Measurements from ENCODE around the gene AMOTL1. TPM values are rescaled to one million over a fixed set of nuclear protein-coding genes. Genes with fewer than 3 reads are reported as not detected.
A peak's percentile ranks its signal among the peaks of the same experiment; 100 is the strongest.

AMOTL1 gene
- total RNA-seq, 1 experiment from 2014 or later = 76.6 TPM

DNA sequence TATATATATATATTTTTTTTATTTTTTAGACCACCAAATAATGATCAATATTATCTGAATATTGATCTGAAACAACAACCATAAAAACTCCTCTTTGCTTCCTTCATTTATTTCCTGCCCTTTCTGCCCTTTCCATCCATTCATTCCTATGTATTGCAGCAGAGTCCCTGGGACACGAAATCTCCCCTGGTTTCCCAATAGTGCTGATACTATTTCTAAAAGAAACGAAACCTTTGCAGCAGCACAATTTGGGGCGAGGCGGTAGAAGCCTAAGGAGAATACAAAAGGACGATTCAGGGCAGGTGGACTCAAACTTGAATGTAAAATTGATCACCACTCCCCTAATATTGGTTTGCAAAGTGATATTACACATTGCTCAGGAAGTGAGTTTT lies 16.9 kb upstream of the AMOTL1 start:
- Mint-ChIP-seq H3K4me1 (ENCODE audit: insufficient read depth, unreplicated experiment) (peaks cover 58% of the 10 kb centered on the region), H3K9me3 (ENCODE audit: unreplicated experiment) (no peaks in the 10 kb centered on the region), H3K27ac (ENCODE audit: low read depth, unreplicated experiment) (peak overlapping the region; percentile 95), H3K36me3 (ENCODE audit: insufficient read depth, unreplicated experiment) (peaks cover 17% of the 10 kb centered on the region), H3K4me3 (ENCODE audit: unreplicated experiment) (peak overlapping the region; percentile 17), H3K27me3 (ENCODE audit: insufficient read depth, unreplicated experiment) (no peaks in the 10 kb centered on the region)
- intact Hi-C loops (cut with micrococcal nuclease) = no loop called here
- ChIA-PET POLR2A (no interaction called here), CTCF (no interaction called here)
- BruUV-seq (replicated peaks) = no TSS peak
- peak; percentile 72 for DNase-seq (ENCODE audit: unreplicated experiment)
- TF ChIP-seq, protein P1, sequence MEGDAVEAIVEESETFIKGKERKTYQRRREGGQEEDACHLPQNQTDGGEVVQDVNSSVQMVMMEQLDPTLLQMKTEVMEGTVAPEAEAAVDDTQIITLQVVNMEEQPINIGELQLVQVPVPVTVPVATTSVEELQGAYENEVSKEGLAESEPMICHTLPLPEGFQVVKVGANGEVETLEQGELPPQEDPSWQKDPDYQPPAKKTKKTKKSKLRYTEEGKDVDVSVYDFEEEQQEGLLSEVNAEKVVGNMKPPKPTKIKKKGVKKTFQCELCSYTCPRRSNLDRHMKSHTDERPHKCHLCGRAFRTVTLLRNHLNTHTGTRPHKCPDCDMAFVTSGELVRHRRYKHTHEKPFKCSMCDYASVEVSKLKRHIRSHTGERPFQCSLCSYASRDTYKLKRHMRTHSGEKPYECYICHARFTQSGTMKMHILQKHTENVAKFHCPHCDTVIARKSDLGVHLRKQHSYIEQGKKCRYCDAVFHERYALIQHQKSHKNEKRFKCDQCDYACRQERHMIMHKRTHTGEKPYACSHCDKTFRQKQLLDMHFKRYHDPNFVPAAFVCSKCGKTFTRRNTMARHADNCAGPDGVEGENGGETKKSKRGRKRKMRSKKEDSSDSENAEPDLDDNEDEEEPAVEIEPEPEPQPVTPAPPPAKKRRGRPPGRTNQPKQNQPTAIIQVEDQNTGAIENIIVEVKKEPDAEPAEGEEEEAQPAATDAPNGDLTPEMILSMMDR (IDR thresholded peaks at IDR 0.05; ENCODE audit: unreplicated experiment) = no peak

DNA sequence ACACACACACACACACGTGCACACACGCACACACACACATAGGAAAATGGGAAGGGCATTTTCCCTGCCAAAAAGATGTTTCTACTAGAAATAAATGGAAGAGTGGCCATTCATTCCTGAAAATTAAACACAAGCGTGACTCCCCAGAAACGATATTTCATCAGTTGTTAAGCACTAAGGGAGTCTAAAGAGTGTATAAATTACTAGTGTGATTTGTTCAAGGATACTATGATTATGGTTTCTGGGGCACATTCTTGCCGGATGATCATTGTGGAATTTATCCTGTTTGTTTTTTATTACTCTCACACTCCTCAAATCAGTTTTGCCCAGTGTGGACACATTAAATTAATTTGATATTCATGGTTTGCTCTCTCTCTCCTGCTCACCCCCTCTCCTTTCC lies 16.4 kb upstream of the AMOTL1 start:
- ChIA-PET POLR2A (no interaction called here), CTCF (no interaction called here)
- DNase-seq (ENCODE audit: unreplicated experiment) = no peak
- TF ChIP-seq, protein P1 (IDR thresholded peaks at IDR 0.05; ENCODE audit: unreplicated experiment) = no peak
- Mint-ChIP-seq H3K27ac (ENCODE audit: low read depth, unreplicated experiment) (peak overlapping the region; percentile 95), H3K9me3 (ENCODE audit: unreplicated experiment) (no peaks in the 10 kb centered on the region), H3K4me1 (ENCODE audit: insufficient read depth, unreplicated experiment) (peaks cover 52% of the 10 kb centered on the region), H3K27me3 (ENCODE audit: insufficient read depth, unreplicated experiment) (no peaks in the 10 kb centered on the region), H3K4me3 (ENCODE audit: unreplicated experiment) (peak overlapping the region; percentile 11), H3K36me3 (ENCODE audit: insufficient read depth, unreplicated experiment) (peaks cover 18% of the 10 kb centered on the region)
- intact Hi-C loops (cut with micrococcal nuclease) = no loop called here
- no TSS peak for BruUV-seq (replicated peaks)

DNA sequence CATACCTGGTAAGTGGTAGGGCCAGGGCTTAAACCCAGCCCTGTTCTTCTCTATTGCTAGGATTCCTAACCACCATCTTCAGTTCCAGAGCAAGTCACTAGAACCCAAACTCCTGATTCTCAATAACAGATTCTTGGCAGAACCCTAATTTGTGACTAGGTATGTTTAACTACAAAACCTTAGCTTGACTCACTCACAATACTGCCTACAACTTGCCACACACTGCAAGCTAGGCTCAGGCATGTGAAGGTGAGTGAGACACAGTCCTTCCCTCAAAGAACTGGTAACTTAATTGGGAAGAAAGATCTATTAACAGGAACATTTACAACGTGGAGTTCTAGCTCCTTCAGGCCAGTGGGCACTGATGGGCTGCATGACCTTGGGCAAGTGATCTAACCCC lies 14.5 kb upstream of the AMOTL1 start:
- no TSS peak for BruUV-seq (replicated peaks)
- Mint-ChIP-seq H3K36me3 (ENCODE audit: insufficient read depth, unreplicated experiment) (peaks cover 18% of the 10 kb centered on the region), H3K4me1 (ENCODE audit: insufficient read depth, unreplicated experiment) (peaks cover 34% of the 10 kb centered on the region), H3K9me3 (ENCODE audit: unreplicated experiment) (no peaks in the 10 kb centered on the region), H3K27ac (ENCODE audit: low read depth, unreplicated experiment) (no peak overlapping the region), H3K27me3 (ENCODE audit: insufficient read depth, unreplicated experiment) (no peaks in the 10 kb centered on the region), H3K4me3 (ENCODE audit: unreplicated experiment) (no peak overlapping the region)
- ChIA-PET CTCF (interaction anchor here (0.6 to 2.7 kb wide), 7 partner anchors 10 to 1230 kb away, joined by 3 to 9 read pairs (median 5); no protein-coding TSS in a partner anchor), POLR2A (interaction anchor here (1.1 to 1.8 kb wide), 4 partner anchors 12 to 127 kb away, joined by 3 to 7 read pairs (median 4); partner anchors contain the start of gene AMOTL1)
- TF ChIP-seq, protein P1 (IDR thresholded peaks at IDR 0.05; ENCODE audit: unreplicated experiment) = no peak
- intact Hi-C loops (cut with micrococcal nuclease) = no loop called here
- DNase-seq (ENCODE audit: unreplicated experiment) = no peak

DNA sequence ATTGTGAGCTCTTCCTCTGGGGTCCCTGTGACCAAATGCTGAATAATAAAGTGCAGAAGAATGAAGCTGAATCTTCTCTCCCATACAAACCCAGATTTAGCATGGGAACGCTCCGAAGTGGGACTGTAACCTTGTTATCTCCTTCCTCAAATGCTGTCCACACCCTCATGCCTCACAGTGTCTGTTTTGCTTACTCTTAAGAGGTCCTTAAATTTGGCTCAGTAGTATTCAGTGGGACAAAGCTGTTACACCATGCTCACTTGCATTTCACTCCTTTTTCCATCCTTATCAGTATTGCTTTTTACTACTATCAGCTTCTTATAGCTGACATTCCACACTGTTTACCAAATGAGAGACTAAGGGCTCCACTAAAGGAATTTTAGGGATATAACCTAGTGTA lies 13.8 kb upstream of the AMOTL1 start:
- no TSS peak for BruUV-seq (replicated peaks)
- peaks cover 18% of the 10 kb centered on the region for H3K36me3 Mint-ChIP-seq (ENCODE audit: insufficient read depth, unreplicated experiment)
- DNase-seq (ENCODE audit: unreplicated experiment) = no peak
- CTCF ChIA-PET = interaction anchor here (0.6 to 2.7 kb wide), 4 partner anchors 9 to 927 kb away, joined by 3 to 9 read pairs (median 6); no protein-coding TSS in a partner anchor
- TF ChIP-seq, protein P1 (IDR thresholded peaks at IDR 0.05; ENCODE audit: unreplicated experiment) = no peak
- H3K27ac Mint-ChIP-seq (ENCODE audit: low read depth, unreplicated experiment) = no peak overlapping the region
- intact Hi-C loops (cut with micrococcal nuclease) = no loop called here
- no peaks in the 10 kb centered on the region for H3K9me3 Mint-ChIP-seq (ENCODE audit: unreplicated experiment)
- peaks cover 28% of the 10 kb centered on the region for H3K4me1 Mint-ChIP-seq (ENCODE audit: insufficient read depth, unreplicated experiment)
- no peak overlapping the region for H3K4me3 Mint-ChIP-seq (ENCODE audit: unreplicated experiment)
- POLR2A ChIA-PET = interaction anchor here (1.2 to 1.6 kb wide), 3 partner anchors 12 to 126 kb away, joined by 3 to 6 read pairs (median 6); partner anchors contain the start of gene AMOTL1
- H3K27me3 Mint-ChIP-seq (ENCODE audit: insufficient read depth, unreplicated experiment) = no peaks in the 10 kb centered on the region

Data from MCF 10A (cell line).